Nephron (organoid): ENCODE data around the gene BCL6.

Experiments
- H3K27ac Mint-ChIP-seq, 3 experiments: 2 replicates each; pipeline ENCODE4 v1.8.0; 2020; ENCODE audit warnings: mixed read lengths in 3 of 3, mild to moderate bottlenecking in 2 of 3, moderate library complexity in 1 of 3
- H3K27me3 Mint-ChIP-seq: 2 replicates; pipeline ENCODE4 v1.8.0; 2021; ENCODE audit warnings: low read depth, mild to moderate bottlenecking, moderate library complexity, mixed read lengths
- H3K36me3 Mint-ChIP-seq: 2 replicates; pipeline ENCODE4 v1.8.0; 2020; ENCODE audit warnings: low read depth, mixed read lengths
- H3K4me1 Mint-ChIP-seq: 2 replicates; pipeline ENCODE4 v1.8.0; 2020; ENCODE audit warnings: mixed read lengths
- H3K4me3 Mint-ChIP-seq, 3 experiments: 2 replicates each; pipeline ENCODE4 v1.8.0; 2020; ENCODE audit warnings: mild to moderate bottlenecking in 3 of 3, mixed read lengths in 3 of 3, moderate library complexity in 2 of 3
- H3K9me3 Mint-ChIP-seq: 2 replicates; pipeline ENCODE4 v1.8.0; 2020; ENCODE audit warnings: mixed read lengths
- CTCF ChIP-seq, 3 experiments: fragments of 200-600 bp; sonication (generic); IDR thresholded peaks; one replicate each; pipeline ENCODE4 v1.5.0; 2021; ENCODE audit warnings: antibody characterized with exemption in 3 of 3; ENCODE audit not compliant: unreplicated experiment in 3 of 3

Gene BCL6

DNA sequence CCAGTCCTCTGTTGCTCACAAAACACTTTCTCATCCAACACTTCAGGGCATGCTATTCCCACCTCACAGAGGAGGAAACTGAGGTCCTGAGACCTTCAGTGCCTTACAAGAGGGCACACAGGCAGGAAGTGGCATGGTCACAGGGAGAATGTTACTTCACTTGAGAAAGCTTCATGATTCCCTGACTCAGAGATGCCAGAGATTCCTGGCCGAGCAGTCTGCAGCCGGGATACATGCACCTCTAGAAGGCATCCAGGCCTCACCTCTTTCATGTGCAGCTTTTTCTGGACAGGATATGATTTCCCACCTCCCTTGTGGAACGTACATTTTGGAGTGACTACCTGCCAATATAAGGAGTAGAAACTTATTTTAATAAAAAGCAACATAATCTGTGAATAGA lies 72.3 kb downstream of the BCL6 start:
- Mint-ChIP-seq H3K27me3 (peaks cover 69% of the 10 kb centered on the region), H3K27ac (no peak overlapping the region), H3K4me3 (no peak overlapping the region), H3K9me3 (no peaks in the 10 kb centered on the region), H3K36me3 (no peaks in the 10 kb centered on the region), H3K4me1 (peaks cover 6% of the 10 kb centered on the region)
- no peak for TF ChIP-seq CTCF (IDR thresholded peaks at IDR 0.05; ENCODE audit: unreplicated experiment in 3 of 3)
